Activated CD4-positive, CD25-positive, alpha-beta regulatory T cell treated with anti-CD3 and anti-CD28 coated beads, Interleukin-2, amount 50 U/mL, for 16 hours (primary cell): ENCODE data around the gene HCST.
"Not testable (repeated sequence)": the region's sequence is repeated elsewhere in the genome, so short reads cannot be mapped to it uniquely, and the experiment has no call there.

Experiments used
- DNase-seq: peaks from one replicate; pipeline ENCODE4 v3.0.0-alpha.2; 2020; ENCODE audit warnings: low read depth, low spot score

Gene HCST

DNA sequence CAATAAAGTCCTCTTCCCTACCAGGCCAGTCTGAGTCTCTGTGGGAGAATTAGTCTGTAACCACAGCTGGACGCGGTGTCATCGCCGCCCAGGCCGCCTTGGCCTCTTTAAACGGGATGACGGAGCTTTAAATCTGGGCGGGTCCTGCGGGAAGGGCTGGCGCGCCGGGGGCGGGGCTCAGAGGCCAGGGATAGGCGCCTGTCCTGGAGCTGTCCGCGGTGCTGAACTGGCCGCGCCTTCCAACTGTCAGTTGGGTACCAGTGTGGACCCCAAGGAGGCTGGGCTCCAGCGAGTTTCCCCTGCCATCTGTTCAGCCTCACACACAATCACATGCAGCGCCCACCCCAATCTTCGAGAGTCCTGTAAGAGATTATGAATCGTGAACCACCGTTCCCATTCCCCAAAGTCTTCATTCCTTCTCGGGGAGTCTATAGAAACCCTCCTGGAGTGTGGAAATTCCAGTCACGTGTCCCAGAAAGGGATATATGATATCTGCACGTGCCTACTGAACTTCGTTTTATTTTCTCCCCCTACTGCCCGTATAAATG lies 22.5 kb upstream of the HCST start:
- peak; percentile 35 for DNase-seq

DNA sequence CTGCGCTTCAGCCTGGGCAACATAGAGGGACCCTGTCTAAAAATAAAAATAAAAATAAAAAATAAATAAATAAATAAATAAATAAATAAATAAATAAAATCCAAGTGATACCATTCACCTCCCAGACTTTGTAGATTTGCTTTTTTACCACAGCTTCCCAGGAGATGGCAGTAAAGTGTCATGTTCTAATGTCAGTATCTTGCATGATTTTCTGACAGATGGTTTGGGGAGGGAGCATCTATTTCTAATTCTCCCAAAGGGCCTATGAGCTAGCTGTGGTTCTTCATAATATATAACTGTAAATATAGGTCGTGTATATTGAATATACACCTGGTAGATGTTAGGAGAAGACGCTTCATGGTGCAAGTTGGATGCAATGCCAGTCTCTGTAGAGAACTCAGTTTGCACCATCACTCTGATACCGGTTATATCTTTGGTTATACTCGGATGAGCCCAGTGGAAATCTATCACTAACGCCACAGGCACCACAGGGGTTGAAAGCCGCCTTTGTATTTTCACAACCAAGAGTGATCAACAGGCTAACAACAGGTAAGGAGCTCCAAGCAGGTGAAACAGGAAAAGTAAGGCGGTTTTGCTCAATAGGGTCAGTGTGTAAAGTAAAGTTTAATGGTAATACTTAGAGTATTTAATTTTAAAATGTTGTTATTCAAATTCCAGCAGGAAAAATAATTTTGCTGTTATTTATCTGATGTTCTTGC lies 20.1 kb upstream of the HCST start:
- DNase-seq = no peak

DNA sequence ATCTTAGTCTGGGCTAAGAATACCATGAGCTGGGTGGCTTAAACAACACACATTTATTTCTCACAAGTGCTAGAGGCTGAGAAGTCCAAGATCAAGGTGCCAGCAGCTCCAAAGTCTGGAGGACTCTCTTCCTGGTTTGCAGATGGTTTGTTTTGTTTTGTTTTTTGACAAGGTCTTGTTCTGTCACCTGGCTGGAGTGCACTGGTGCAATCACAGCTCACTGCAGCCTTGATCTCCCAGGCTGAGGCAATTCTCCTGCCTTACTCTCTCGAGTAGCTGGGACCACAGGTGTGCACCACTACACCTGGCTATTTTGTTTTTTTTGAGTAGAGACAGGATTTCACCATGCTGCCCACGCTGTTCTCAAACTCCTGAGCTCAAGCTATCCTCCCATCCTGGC lies 18.4 kb upstream of the HCST start:
- no peak for DNase-seq

DNA sequence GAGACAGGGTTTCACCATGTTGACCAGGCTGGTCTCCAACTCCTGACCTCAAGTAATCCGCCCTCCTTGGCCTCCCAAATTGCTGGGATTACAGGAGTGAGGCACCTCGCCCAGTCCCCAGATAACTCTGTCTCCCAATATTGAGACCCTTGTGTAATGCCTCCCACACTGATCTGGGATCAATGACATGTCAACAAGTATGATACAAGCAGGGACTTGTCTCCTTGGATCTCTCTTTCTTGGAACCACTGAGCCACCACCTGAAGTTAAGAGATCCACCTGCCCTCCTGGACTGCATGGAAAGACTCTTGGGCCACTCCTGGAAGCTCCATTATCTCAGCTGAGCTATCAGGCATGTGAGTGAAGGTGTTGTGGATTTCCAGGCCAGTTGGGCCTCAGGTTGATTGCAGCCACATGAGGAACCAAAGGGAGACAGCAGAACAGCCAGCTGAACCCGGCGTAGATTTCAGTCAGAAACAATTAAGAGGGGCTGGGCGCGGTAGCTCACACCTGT lies 17.0 kb upstream of the HCST start:
- no peak for DNase-seq

DNA sequence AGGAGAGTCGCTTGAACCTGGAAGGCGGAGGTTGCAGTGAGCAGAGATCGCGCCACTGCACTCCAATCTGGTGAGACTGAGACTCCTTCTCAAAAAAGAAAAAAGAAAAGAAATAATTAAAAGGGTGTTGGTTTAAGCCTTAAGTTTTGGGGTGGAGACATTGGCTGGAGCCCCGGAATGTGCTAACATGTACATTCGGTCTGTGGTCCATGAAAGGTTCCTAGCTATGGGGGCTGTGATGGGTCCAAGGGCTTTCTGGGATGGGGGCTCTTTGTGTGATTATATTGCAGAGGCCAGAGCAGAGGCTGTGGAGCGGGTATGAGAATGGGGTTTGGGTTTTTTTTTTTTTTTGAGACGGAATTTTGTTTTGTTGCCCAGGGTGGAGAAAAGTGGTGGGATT lies 16.4 kb upstream of the HCST start:
- no peak for DNase-seq

DNA sequence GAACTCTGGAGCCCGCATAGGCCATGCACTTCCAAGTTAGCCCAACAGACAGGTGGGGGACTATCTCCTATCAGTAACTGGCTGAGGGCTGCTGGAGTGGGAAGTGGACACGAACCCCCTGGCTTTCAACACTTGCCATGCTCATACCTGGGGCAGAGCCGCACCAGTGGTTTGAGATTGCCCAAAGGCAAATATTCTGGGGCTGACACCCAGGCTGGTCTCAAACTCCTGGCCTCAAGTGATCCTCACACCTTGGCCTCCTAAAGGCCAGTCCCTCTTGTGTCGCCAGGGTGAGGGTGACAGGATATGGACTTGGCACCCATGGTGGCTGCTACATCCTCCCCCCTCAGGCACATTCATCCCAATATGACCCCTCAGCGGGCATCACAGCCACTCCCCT lies 15.1 kb upstream of the HCST start:
- DNase-seq = no peak

DNA sequence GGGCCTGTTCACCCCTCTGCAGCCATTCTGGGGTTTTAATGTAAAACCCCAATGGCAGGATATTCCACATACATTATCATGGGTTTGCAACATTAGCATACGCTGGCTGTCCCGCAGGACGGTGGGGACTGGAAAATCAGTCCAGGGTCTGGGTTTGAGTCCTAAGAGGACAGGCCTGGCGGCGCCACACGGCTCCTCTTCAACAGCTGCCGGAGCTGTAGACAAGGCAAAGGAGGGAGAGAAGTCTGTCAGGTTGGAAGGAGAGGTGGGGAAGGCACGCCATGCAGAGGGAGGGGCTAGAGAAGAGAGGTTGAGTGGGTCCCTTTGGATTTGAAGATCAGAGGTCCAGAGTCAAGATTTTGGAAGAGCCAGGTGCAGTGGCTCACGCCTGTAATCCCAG lies 13.9 kb upstream of the HCST start:
- DNase-seq = no peak

DNA sequence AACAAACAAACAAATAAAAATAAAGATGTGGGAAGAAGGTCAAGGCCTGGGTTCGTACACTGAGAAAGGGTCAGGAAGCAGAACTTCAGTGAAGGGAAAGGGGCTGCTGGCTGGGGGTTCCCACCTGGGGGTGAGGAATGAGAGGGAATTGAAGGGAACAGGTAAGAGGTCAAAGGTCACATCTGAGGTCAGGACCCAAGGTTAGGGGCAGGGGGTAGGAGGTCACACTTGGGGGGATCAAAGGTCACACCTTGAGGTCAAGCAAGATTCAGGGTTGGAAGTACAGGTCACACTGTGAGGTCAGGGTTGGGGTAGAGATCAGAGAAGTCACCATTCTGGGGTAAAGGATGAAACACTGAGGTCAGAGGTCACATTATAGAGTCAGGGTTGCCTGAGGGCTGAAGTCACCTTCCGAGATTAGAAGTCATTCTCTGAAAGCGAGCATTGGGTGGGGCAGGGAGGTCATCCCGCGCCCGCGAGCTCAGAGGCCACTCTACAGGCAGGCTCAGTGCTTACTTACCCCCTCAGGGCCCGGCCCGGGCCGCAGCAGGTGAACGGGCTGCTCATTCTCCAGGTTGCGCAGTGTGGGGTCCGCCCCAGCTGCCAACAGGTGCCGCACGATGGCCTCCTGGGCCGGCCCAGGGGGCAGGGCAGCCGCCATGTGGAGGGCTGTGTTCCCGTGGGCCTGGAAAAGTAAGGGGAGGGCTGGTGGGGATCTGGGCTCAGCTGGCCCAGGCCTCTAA lies 12.8 kb upstream of the HCST start:
- DNase-seq = no peak

DNA sequence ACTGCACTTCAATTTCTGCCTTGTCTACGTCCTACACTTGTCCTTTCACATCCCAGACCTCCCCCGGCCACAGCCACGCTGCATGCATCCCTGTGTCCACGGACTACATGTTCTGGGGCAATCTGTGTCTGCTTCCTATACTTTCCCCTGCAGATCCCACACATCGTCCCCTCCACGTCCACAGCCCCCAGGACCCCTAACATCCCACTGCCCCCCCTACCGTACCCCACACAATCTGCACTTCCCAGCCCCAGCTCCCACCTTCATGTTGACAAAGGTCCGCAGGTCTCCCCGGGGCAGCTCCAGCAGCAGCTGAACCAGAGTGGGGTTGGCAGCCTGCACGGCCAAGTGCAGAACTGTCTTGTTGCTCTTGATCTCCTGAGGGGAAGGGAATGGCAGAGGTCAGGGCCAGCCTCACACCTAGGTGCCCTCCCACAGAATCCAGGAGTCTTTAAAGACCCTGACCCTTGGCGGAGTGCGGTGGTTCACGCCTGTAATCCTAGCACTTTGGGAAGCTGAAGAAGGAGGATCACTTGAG lies 12.1 kb upstream of the HCST start:
- DNase-seq = no peak

DNA sequence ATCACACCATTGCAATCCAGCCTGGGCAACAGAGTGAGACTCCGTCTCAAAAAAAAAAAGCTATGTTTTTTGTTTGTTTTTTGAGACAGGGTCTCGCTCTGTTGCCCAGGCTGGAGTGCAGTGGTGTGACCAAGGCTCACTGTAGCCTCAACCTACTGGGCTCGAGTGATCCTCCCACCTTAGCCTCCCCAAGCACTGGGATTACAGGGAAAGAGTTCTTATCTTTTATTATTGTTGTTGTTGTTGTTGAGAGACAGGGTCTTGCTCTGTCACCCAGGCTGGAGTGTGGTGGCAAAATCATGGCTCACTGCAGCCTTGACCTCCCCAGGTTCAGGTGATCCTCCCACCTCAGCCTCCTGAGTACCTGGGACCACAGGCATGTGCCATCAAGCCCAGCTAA lies 10.5 kb upstream of the HCST start:
- DNase-seq = not testable (repeated sequence)

DNA sequence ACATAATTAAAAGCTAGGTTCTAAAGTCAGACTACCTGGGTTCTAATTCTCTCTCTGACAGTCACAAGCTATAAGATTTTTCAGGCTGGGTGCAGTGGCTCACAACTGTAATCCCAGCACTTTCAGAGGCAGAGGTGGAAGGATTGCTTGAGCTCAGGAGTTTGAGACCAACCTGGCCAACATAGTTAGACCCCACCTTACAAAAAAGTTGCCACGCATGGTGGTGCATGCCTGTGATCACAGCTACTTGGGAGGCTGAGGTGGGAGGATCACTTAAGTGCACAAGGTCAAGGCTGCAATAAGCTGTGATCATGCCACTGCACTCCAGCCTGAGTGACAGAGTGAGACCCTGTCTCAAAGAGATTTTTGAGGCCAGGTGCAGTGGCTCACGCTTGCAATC lies 8.0 kb upstream of the HCST start:
- no peak for DNase-seq

DNA sequence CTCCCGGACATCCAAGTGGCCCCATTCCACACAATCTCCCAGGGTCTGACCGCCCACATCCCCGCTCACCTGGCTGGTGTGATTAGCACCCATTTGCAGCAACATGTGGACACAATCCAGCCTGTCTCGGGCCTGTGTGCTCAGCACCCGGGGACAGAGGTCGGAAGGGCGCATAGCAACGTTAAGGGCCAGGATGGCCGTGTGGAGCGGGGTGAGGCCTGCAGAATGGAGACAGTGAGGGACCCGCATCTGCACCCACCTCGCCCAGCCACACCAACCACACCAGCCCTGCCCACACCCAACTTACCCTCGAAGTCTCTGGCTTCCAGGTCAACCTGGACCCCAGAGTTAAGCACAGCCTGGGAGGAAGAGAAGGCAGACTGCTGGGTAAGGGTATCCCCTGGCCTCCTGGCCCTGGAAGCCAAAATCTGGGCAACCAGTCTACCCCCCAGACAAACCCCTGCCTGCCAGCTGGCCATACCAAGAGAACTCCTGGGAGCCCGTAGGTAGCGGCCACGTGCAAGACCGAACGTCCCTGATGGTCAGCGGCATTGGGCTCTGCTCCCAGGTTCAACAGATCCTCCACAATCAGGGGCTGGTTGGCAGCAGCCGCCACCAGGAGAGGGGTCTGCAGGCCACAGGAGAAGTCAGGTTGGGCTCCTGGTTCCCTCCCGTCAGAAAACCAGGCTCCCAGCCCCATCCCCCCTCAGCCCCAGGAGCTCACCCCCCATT lies 6.3 kb upstream of the HCST start:
- no peak for DNase-seq

DNA sequence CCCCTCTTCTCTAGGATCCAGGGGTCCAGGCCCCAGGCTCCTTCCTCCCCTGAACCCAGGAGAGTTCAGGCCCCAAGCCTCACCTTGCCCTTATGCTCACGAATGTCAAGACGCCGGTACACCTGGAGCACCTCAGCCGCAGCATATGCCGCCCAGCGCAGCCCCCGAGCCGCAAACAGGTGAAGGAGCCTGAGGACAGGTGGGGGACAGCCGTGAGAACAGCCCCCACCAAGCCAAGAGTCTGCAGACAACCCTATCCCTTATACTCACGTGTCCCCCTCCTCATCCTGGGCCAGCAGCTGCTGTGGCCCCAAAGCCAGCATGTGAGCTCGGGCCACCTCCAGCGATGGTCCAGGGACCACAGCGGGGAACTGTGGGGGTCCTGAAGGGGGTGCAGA lies 5.7 kb upstream of the HCST start:
- DNase-seq = no peak

DNA sequence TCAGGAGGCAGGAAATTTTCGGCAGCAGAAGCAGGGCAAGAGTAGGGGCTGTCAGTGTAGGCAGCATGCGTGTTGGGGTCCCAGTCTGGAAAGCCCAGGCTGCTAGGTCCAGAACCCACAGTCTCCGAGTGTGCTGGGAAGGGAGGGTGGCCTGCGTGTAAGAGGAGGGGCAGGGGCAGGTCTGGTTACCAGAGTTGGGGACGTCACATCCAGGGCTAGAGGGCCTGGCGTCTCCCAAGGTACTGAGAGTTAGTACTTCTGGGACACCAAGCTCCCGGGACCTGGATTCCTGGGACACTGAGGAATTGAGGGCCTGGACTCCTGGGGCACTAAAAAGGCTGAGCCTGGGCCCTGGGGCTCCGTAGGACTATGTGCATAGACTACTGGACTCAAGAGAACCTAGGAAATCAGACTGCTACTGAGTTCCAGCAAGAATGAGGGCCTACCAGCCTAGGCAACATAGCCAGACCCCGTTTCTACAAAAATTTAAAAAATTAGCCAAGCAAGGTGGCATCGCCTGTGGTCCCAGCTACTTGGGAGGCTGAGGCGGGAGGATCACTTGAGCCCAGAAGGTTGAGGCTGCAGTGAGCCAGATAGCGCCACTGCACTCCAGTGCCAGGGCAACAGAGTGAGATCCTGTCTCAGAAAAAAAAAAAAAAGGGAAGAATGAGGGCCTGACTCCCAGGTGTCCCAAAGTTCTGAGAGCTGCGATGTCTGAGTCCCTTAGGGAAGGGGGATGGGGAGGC lies 4.5 kb upstream of the HCST start:
- no peak for DNase-seq

DNA sequence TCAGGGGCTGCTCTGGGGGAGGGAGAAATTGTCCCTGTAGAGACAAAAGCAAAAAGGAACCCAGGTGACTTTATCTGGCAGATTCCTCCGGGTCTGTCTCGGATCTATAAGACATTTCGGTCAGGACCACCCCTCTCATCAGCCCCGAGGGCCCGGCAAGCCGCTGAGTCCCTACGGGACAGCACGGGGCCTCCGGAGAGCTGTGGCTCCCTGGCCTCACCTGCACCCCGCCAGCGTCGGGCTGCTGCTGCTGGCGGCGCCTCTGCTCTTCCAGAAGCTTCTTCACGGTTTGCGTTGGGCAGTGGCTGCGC lies 3.9 kb upstream of the HCST start:
- DNase-seq = no peak

DNA sequence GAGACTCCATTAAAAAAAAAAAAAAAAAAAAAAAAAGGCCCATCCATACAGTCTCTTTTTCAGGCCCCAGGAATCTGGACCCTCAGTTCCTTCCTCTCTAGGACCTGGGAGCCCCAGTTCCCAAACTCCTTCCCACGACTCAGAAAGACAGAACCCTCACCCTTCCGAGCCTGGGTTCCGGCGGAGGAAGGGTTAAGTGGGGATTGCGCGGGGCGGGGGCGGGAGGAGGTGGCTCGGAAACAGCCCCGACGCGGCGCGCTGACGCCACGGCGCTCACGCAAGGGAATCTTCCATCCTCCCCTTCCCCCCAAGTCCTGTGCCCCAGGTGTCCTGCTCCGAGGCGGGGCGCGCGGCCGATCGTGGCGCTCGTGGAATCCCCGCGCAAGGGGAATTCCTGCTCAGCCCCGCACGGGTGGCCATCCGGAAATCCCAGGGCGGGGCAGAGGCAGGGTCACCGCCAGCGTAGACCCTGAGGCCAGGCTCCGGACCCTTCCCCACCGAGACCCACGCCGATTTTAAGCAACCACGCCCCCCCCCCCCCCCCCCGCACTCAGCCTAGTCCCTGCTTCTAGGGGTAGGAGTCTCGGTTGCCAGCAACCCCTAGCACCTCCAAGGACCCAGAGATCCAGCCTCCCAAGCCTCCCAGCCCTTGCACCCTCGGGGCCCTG lies 2.6 kb upstream of the HCST start:
- peak; percentile 75 for DNase-seq

DNA sequence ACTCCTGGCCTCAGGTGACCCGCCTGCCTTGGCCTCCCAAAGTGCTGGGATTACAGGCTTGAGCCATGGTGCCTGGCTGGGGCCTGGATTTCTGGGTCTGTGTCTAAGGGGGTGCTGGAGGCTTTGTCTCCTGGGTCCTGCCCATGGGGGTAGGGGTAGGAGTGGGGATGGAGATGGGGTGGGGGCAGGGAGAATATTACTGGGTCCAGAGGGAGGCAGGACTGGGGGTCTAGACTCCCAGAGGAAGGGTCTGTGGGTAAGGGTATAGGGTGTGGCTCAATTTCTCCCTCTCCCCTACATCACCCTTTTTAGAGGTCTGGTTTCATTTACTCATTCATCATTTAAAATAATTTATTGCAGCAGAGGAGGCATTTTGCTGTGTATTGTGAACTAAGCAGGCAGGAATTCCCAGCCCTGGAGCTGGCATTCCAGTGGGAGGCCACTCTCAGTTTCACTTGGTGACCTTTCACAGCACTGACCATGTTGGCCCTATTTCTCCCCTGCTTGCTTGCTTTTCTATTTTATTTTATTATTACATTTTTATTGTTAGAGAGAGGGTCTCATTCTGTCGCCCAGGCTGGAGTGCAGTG lies 1.2 kb upstream of the HCST start:
- DNase-seq = no peak

DNA sequence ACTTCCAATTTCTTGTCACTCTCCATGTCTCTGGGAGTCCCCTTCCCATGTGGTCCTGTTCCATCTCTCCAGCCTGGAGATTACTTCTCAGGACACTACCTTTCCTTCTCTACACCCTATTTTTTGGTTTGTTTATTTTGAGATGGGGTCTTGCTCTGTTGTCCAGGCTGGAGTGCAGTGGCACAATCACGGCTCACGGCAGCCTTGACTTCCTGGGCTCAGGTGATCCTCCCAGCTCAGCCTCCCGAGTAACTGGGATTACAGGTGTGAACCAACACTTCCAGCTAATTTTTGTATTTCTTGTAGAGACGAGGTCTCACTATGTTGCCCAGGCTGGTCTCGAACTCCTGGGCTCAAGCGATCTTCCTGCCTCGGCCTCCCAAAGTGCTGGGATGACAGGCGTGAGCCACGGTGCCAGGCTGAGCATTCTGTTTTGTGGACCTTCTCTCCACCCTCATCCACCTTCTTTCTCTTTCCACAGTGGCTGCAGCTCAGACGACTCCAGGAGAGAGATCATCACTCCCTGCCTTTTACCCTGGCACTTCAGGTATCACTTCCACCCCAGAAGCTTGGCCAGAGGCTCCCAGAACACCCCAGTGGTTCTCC lies 644 bp downstream of the HCST start:
- no peak for DNase-seq

DNA sequence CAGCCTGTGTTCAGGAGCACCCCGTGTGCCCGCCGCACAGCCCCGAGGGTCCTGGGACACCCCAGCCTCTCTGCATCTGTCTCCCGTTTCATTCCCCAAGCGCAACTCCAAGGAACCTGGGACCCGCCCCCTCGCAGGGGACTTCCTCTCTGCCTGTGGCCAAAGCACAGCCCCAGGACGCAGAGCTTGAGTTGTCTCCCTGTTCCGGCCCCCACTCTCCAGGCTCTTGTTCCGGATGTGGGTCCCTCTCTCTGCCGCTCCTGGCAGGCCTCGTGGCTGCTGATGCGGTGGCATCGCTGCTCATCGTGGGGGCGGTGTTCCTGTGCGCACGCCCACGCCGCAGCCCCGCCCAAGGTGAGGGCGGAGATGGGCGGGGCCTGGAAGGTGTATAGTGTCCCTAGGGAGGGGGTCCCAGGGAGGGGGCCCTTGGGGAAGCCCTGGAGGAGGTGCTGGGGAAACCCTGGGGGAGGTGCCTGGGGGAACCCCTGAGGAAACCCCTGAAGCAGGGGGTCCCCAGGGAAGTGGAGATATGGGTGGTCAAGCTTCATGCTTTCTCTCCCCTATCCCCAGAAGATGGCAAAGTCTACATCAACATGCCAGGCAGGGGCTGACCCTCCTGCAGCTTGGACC lies 1.3 kb downstream of the HCST start:
- DNase-seq = peak; percentile 75
